Heart left ventricle (tissue), 13 donors: ENCODE measurements around the gene LMBR1.

Source experiments
- CTCF ChIP-seq, 12 donors: fragments of 200-600 bp; sonication (generic) in 4 of 12; IDR thresholded peaks; one replicate each; pipeline versions ENCODE4 v1.5.0 to v1.8.0; 2018 to 2022; ENCODE audit warnings: antibody characterized with exemption in 12 of 12, mild to moderate bottlenecking in 5 of 12
- POLR2A ChIP-seq, 2 donors: fragments of 450-650 bp; IDR thresholded peaks; one replicate each; pipeline ENCODE4 v1.6.1; 2017; ENCODE audit warnings: antibody characterized with exemption in 2 of 2, mild to moderate bottlenecking in 2 of 2, moderate library complexity in 2 of 2
- donor health status: ischemic (EF 13 %, LVEDD 7.1; RV severe dilation, severe dysfunction).
- donor health status: DM: no; HTN: yes; CAD: no.
- donor health status: DM: no; HTN: no; CAD: no.
- donor health status: ischemic (EF 25% LVEDD 6.9; RV normal size, moderate dysfunction).
- donor health status: ischemic (EF 25% LVEDD 5.7; RV mildly dilated, moderate dysfunction).
- donor health status: ischemic (EF 35%, LVEDD 5.7; RV mildly dilated, moderate dysfunction).
- donor health status: nonischemic (EF 11% LVEDD 7.7; RV severe dilation, severe dysfunction).
- donor health status: DM: yes; HTN: yes; CAD: no.
- donor health status: PGD.
- donor health status: ischemic (EF 29% LVEDD 5.4; RV normal size, mild dysfunction).
- donor health status: nonischemic (EF 23%, LVEDD 6.1; RV moderate dilation, normal function).

- no peak for TF ChIP-seq POLR2A (IDR thresholded peaks at IDR 0.05)
- TF ChIP-seq CTCF (IDR thresholded peaks at IDR 0.05) = no peak
Observed at GRCh38 chr7:156897673-156898072, 4.7 kb upstream of the LMBR1 start.
